Measurements from ENCODE around the gene ADAMTSL1. TPM values are rescaled to one million over a fixed set of nuclear protein-coding genes. Genes with fewer than 3 reads are reported as not detected.

ADAMTSL1 gene
- total and polyA plus RNA-seq, 2 experiments from 2014 or later: 2.3 to 5.0 TPM

- Mint-ChIP-seq H3K4me1 (peaks cover 33% of the 10 kb centered on the region), H3K4me3 (no peak overlapping the region), H3K27ac (no peak overlapping the region), H3K27me3 (ENCODE audit: insufficient read depth, low read depth, poor library complexity) (peaks cover 3% of the 10 kb centered on the region), H3K9me3 (no peaks in the 10 kb centered on the region), H3K36me3 (ENCODE audit: low read depth) (no peaks in the 10 kb centered on the region)
- TF ChIP-seq REST (IDR thresholded peaks at IDR 0.05; ENCODE audit: unreplicated experiment) (no peak), STAT1 (IDR thresholded peaks at IDR 0.05; ENCODE audit: unreplicated experiment) (no peak), ZNF114 (CRISPR knock-in tag; IDR thresholded peaks at IDR 0.05) (no peak), EZH2phosphoT487 (IDR thresholded peaks at IDR 0.05; ENCODE audit: unreplicated experiment) (no peak)
- TF ChIP-seq, protein P1, sequence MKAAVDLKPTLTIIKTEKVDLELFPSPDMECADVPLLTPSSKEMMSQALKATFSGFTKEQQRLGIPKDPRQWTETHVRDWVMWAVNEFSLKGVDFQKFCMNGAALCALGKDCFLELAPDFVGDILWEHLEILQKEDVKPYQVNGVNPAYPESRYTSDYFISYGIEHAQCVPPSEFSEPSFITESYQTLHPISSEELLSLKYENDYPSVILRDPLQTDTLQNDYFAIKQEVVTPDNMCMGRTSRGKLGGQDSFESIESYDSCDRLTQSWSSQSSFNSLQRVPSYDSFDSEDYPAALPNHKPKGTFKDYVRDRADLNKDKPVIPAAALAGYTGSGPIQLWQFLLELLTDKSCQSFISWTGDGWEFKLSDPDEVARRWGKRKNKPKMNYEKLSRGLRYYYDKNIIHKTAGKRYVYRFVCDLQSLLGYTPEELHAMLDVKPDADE (IDR thresholded peaks at IDR 0.05): no peak
- TF ChIP-seq, protein P2, sequence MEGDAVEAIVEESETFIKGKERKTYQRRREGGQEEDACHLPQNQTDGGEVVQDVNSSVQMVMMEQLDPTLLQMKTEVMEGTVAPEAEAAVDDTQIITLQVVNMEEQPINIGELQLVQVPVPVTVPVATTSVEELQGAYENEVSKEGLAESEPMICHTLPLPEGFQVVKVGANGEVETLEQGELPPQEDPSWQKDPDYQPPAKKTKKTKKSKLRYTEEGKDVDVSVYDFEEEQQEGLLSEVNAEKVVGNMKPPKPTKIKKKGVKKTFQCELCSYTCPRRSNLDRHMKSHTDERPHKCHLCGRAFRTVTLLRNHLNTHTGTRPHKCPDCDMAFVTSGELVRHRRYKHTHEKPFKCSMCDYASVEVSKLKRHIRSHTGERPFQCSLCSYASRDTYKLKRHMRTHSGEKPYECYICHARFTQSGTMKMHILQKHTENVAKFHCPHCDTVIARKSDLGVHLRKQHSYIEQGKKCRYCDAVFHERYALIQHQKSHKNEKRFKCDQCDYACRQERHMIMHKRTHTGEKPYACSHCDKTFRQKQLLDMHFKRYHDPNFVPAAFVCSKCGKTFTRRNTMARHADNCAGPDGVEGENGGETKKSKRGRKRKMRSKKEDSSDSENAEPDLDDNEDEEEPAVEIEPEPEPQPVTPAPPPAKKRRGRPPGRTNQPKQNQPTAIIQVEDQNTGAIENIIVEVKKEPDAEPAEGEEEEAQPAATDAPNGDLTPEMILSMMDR (conservative IDR thresholded peaks at IDR 0.05; ENCODE audit: low read depth in 2 of 2): no peak
- H3K36me3 ChIP-seq (ENCODE audit: insufficient read depth): no peaks in the 10 kb centered on the region
- DNase-seq (ENCODE audit: low spot score) (no peak), ATAC-seq (no peak)
- H4K20me1 ChIP-seq (replicated peaks; ENCODE audit: insufficient read depth): no peaks in the 10 kb centered on the region
- H3K27me3 ChIP-seq (ENCODE audit: insufficient read depth): no peaks in the 10 kb centered on the region
- no peak overlapping the region for H3K27ac ChIP-seq (ENCODE audit: low read depth)
- H3K79me2 ChIP-seq (replicated peaks; ENCODE audit: insufficient read depth): no peaks in the 10 kb centered on the region
- no peak overlapping the region for H3K4me3 ChIP-seq
- H2AFZ ChIP-seq: no peak overlapping the region
- peaks cover 22% of the 10 kb centered on the region for H3K4me1 ChIP-seq (ENCODE audit: insufficient read depth)
- H3K4me2 ChIP-seq: no peak overlapping the region
- no peaks in the 10 kb centered on the region for H3K9me2 ChIP-seq (ENCODE audit: insufficient read depth)
- no peaks in the 10 kb centered on the region for H3F3A ChIP-seq (replicated peaks; ENCODE audit: low read depth)
Observed at GRCh38 chr9:18480662-18481093, 6.7 kb downstream of the ADAMTSL1 start.

GRCh38 chr9:18482371-18482770 lies 8.4 kb downstream of the ADAMTSL1 start:
- Histone ChIP-seq H3K36me3 (ENCODE audit: insufficient read depth) (no peaks in the 10 kb centered on the region), H3K27ac (ENCODE audit: low read depth) (no peak overlapping the region), H2AFZ (no peak overlapping the region), H3F3A (replicated peaks; ENCODE audit: low read depth) (no peaks in the 10 kb centered on the region), H3K4me3 (no peak overlapping the region), H4K20me1 (replicated peaks; ENCODE audit: insufficient read depth) (no peaks in the 10 kb centered on the region), H3K27me3 (ENCODE audit: insufficient read depth) (no peaks in the 10 kb centered on the region), H3K4me2 (no peak overlapping the region), H3K79me2 (replicated peaks; ENCODE audit: insufficient read depth) (no peaks in the 10 kb centered on the region), H3K9me2 (ENCODE audit: insufficient read depth) (no peaks in the 10 kb centered on the region), H3K4me1 (ENCODE audit: insufficient read depth) (peaks cover 8% of the 10 kb centered on the region; the same call in 1 of the 2 replicates)
- H3K4me3 Mint-ChIP-seq: no peak overlapping the region
- TF ChIP-seq STAT1 (IDR thresholded peaks at IDR 0.05; ENCODE audit: unreplicated experiment): no peak
- H3K9me3 Mint-ChIP-seq: no peaks in the 10 kb centered on the region
- no peak for ATAC-seq
- H3K27ac Mint-ChIP-seq: no peak overlapping the region
- no peaks in the 10 kb centered on the region for H3K36me3 Mint-ChIP-seq (ENCODE audit: low read depth)
- H3K27me3 Mint-ChIP-seq (ENCODE audit: insufficient read depth, low read depth, poor library complexity): no peaks in the 10 kb centered on the region
- no peak for DNase-seq (ENCODE audit: low spot score)
- peaks cover 20% of the 10 kb centered on the region for H3K4me1 Mint-ChIP-seq
